A549 (cell line): ENCODE data around the gene NCOA3. TPM values are rescaled to one million over a fixed set of nuclear protein-coding genes. Genes with fewer than 3 reads are reported as not detected.

ENCODE experiments used
- ATAC-seq, 2 experiments: fragments of 200-7000 bp in 1 of 2; fragments of >200 bp in 1 of 2; cut with Nextera tagmentation in 1 of 2; cut with Tn5 transposase in 1 of 2; 3 replicates each; pipeline versions ENCODE4 v1.8.0 to v1.9.1; 2018 to 2020; ENCODE audit warnings: mild to moderate bottlenecking in 1 of 2, moderate library complexity in 1 of 2
- CTCF ChIA-PET: fragments of 300-600 bp; sonication (Branson Sonifier 250); formaldehyde crosslinking; extraction: SDS; loops from one replicate; lab custom pipeline; 2021; ENCODE audit warnings: antibody characterized with exemption, inconsistent platforms; lab: Yijun Ruan, JAX
- POLR2A ChIA-PET: fragments of 350-600 bp; formaldehyde crosslinking; extraction: SDS; loops from one replicate; lab custom pipeline; 2021; ENCODE audit warnings: antibody characterized with exemption, inconsistent platforms; lab: Yijun Ruan, JAX
- DNase-seq, 2 experiments: peaks; one replicate each; pipeline versions ENCODE4 v3.0.0 to v3.0.0-alpha.2; 2011 to 2016; ENCODE audit warnings: low read depth in 1 of 2, low spot score in 1 of 2
- FAIRE-seq: peaks from 2 replicates; lab custom pipeline; 2011; peaks lifted over from hg19 to GRCh38; lab: Jason Lieb, UNC
- H3K27ac ChIP-seq, 2 experiments: fragments of >200 bp; sonication (Bioruptor Twin); formaldehyde crosslinking; 3 replicates each; pipeline ENCODE4 v1.5.1; 2016 to 2017
- H3K4me1 ChIP-seq: fragments of >200 bp; sonication (Bioruptor Twin); formaldehyde crosslinking; 3 replicates; pipeline ENCODE4 v1.6.1; 2016
- H3K4me2 ChIP-seq: fragments of >200 bp; sonication (Bioruptor Twin); formaldehyde crosslinking; 3 replicates; pipeline ENCODE4 v1.6.1; 2016
- H3K4me3 ChIP-seq: fragments of >200 bp; sonication (Bioruptor Twin); formaldehyde crosslinking; 3 replicates; pipeline ENCODE4 v1.5.1; 2016
- H3K9me3 ChIP-seq: fragments of >200 bp; sonication (Bioruptor Twin); formaldehyde crosslinking; 3 replicates; pipeline ENCODE4 v1.6.1; 2016
- CBX2 ChIP-seq: fragments of 200-600 bp; sonication (generic); IDR thresholded peaks from 2 replicates; pipeline ENCODE4 v1.6.1; 2016; ENCODE audit warnings: low read depth, mild to moderate bottlenecking, borderline replicate concordance
- CHD2 ChIP-seq: fragments of 150-350 bp; IDR thresholded peaks from 2 replicates; pipeline ENCODE4 v1.6.1; 2014; ENCODE audit warnings: low read length; ENCODE audit not compliant: partially characterized antibody
- CHD4 ChIP-seq: fragments of 200-600 bp; sonication (generic); IDR thresholded peaks from 2 replicates; pipeline ENCODE4 v1.6.1; 2016; ENCODE audit warnings: antibody characterized with exemption, mild to moderate bottlenecking, borderline replicate concordance
- EP300 ChIP-seq, 2 experiments: fragments of >200 bp; sonication (Bioruptor Twin); formaldehyde crosslinking; IDR thresholded peaks; 2 replicates in 1 of 2; 3 replicates in 1 of 2; pipeline ENCODE4 v1.6.1; 2016 to 2017
- KDM1A ChIP-seq: fragments of 200-600 bp; sonication (generic); IDR thresholded peaks from 2 replicates; pipeline ENCODE4 v1.6.1; 2016; ENCODE audit warnings: low read depth, mild to moderate bottlenecking
- MAFK ChIP-seq: fragments of 450-650 bp; IDR thresholded peaks from 2 replicates; pipeline ENCODE4 v1.6.1; 2014; ENCODE audit not compliant: partially characterized antibody
- NFE2L2 ChIP-seq: fragments of 150-350 bp; conservative IDR thresholded peaks from 2 replicates; pipeline ENCODE4 v1.6.1; 2014; ENCODE audit warnings: low read length
- NR3C1 ChIP-seq: fragments of >200 bp; sonication (Bioruptor Twin); formaldehyde crosslinking; IDR thresholded peaks from 3 replicates; pipeline ENCODE4 v1.6.1; 2017
- RNF2 ChIP-seq: fragments of 200-600 bp; sonication (generic); IDR thresholded peaks from 2 replicates; pipeline ENCODE4 v1.6.1; 2016; ENCODE audit warnings: low read depth, mild to moderate bottlenecking, antibody characterized with exemption, moderate library complexity, borderline replicate concordance
- TP53 ChIP-seq: fragments of 250-450 bp; sonication (Bioruptor Pico); IDR thresholded peaks from 2 replicates; pipeline ENCODE4 v1.5.0; 2021; ENCODE audit warnings: mild to moderate bottlenecking, moderate library complexity
- ZSCAN20 ChIP-seq: fragments of 250-450 bp; sonication (Bioruptor Pico); IDR thresholded peaks from 2 replicates; pipeline ENCODE4 v1.8.0; 2022; ENCODE audit warnings: mild to moderate bottlenecking, moderate library complexity
- WGBS: methylation state at CpG from one replicate; pipeline ENCODE4 v1.1.6; 2017; ENCODE audit errors: missing lambda C conversion rate; 5-methylcytosine and 5-hydroxymethylcytosine counted together
- polyA plus RNA-seq, 4 experiments: library from polyadenylated mRNA; depleted of rRNA in 3 of 4; stranded (reverse); fragments of >200 nt; fragmentation: RNase III in 1 of 4; extraction: RNeasy Plus Mini Kit Qiagen cat#74134 plus additional on column Dnase treatment in 1 of 4; gene quantifications; 2 replicates in 3 of 4; 3 replicates in 1 of 4; pipeline ENCODE4 v1.2.3, GENCODE V29; 2011 to 2017
- TF ChIP-seq, protein P1 (sequence below): fragments of 200-600 bp; sonication (generic); IDR thresholded peaks from 2 replicates; pipeline ENCODE4 v1.6.1; 2016; ENCODE audit warnings: antibody characterized with exemption, mild to moderate bottlenecking, moderate library complexity
- TF ChIP-seq, protein P2 (sequence below): fragments of 250-450 bp; sonication (Bioruptor Pico); IDR thresholded peaks from 2 replicates; pipeline ENCODE4 v1.5.0; 2020; ENCODE audit warnings: low read depth, mild to moderate bottlenecking, moderate library complexity
- TF ChIP-seq, protein P3 (sequence below): fragments of 450-650 bp; IDR thresholded peaks from 2 replicates; pipeline ENCODE4 v1.6.1; 2014; ENCODE audit warnings: antibody characterized with exemption
- TF ChIP-seq, protein P4 (sequence below): fragments of >200 bp; sonication (Bioruptor Twin); formaldehyde crosslinking; IDR thresholded peaks from 3 replicates; pipeline ENCODE4 v1.5.1; 2016

NCOA3 gene
- polyA plus RNA-seq, 2 of the 4 experiments (the other 2 are of a cell fraction), result 42.9 to 136 TPM

DNA sequence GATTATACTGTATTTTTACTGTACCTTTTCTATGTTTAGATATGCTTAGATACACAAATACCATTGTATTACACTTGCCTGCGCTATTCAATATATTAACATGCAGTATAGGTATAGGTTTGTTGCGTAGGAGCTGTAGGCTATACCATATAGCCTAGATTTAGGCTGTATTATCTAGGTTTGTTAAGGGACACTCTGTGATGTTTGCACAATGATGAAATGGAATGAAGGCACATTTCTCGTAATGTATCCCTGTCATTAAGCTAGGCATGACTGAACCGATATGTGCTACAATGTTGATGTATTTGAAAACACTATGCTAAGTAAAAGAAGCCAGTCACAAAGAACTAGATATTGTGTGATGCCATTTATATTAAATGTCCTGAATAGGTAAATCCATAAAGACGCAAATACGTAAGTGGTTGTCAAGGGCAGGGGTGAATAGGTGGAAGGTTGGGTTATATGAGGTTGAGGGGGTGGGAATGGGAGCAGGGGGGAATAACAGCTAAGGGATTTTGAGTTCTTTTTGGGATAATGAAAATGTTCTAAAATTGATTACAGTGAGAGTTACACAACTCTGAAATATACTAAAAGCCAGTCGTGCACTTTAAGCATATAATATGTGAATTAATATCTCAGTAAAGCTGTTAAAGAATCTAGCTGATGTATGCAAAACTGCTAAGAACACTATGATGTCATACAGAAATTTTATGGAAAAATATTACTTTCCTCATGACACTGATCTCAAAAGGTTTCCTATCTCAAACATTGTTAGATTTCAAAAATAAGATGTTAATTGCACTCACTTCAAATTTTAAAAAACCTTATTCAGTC lies 97.4 kb downstream of the NCOA3 start:
- Histone ChIP-seq H3K4me3 (no peak overlapping the region), H3K9me3 (no peaks in the 10 kb centered on the region), H3K27ac (no peak overlapping the region), H3K4me1 (peaks cover 42% of the 10 kb centered on the region), H3K4me2 (peak overlapping the region; percentile 39)
- ChIA-PET CTCF (interaction anchor here (1.1 to 1.9 kb wide), 5 partner anchors 10 to 327 kb away, joined by 3 to 6 read pairs (median 3); no protein-coding TSS in a partner anchor), POLR2A (interaction anchor here (0.8 kb wide), 1 partner anchor 98 kb away, joined by 3 read pairs; the partner anchor contains the start of gene NCOA3)
- DNase-seq (no peak), ATAC-seq (no peak), FAIRE-seq (no peak)
- WGBS, result 82% methylated on average over 7 of the region's 7 CpGs
- no peak for TF ChIP-seq RNF2
- TF ChIP-seq MAFK, result peak; percentile 44

DNA sequence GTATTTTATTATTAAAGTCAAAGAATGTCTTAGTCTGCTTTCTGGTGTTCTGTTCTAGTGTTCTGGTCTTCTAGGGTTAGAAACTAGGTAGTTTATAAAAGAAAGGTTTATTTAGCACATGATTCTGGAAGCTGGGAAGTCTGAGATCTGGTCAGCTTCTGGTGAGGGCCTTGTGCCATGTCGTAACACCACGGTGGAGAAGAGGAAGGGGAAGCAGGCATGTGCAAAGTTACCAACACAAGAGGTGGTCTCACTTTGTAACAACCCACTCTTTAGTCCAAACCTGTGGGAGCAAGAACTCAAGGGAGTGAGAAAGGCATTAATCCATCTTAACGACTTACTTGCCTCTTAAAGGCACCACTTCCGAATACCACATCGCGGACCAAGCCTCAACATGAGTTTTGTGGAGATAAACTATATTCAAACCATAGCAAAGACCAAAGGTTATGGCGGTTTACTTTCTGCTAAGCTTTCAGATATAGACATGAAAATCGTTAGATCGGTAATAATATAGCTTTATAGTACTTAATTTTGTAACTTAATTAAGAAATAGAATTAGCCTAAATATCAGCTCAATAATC lies 99.4 kb downstream of the NCOA3 start:
- Histone ChIP-seq H3K4me3 (no peak overlapping the region), H3K4me2 (no peak overlapping the region), H3K9me3 (no peaks in the 10 kb centered on the region), H3K27ac (no peak overlapping the region), H3K4me1 (peaks cover 46% of the 10 kb centered on the region)
- TF ChIP-seq EP300 (IDR thresholded peaks at IDR 0.05), result no peak
- no peak for TF ChIP-seq NFE2L2
- TF ChIP-seq ZSCAN20, result no peak
- TF ChIP-seq CHD2, result no peak
- TF ChIP-seq, protein P1, sequence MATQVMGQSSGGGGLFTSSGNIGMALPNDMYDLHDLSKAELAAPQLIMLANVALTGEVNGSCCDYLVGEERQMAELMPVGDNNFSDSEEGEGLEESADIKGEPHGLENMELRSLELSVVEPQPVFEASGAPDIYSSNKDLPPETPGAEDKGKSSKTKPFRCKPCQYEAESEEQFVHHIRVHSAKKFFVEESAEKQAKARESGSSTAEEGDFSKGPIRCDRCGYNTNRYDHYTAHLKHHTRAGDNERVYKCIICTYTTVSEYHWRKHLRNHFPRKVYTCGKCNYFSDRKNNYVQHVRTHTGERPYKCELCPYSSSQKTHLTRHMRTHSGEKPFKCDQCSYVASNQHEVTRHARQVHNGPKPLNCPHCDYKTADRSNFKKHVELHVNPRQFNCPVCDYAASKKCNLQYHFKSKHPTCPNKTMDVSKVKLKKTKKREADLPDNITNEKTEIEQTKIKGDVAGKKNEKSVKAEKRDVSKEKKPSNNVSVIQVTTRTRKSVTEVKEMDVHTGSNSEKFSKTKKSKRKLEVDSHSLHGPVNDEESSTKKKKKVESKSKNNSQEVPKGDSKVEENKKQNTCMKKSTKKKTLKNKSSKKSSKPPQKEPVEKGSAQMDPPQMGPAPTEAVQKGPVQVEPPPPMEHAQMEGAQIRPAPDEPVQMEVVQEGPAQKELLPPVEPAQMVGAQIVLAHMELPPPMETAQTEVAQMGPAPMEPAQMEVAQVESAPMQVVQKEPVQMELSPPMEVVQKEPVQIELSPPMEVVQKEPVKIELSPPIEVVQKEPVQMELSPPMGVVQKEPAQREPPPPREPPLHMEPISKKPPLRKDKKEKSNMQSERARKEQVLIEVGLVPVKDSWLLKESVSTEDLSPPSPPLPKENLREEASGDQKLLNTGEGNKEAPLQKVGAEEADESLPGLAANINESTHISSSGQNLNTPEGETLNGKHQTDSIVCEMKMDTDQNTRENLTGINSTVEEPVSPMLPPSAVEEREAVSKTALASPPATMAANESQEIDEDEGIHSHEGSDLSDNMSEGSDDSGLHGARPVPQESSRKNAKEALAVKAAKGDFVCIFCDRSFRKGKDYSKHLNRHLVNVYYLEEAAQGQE, result no peak
- no peak for TF ChIP-seq NR3C1
- TF ChIP-seq, protein P2, sequence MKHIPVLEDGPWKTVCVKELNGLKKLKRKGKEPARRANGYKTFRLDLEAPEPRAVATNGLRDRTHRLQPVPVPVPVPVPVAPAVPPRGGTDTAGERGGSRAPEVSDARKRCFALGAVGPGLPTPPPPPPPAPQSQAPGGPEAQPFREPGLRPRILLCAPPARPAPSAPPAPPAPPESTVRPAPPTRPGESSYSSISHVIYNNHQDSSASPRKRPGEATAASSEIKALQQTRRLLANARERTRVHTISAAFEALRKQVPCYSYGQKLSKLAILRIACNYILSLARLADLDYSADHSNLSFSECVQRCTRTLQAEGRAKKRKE, result no peak
- TF ChIP-seq, protein P3, sequence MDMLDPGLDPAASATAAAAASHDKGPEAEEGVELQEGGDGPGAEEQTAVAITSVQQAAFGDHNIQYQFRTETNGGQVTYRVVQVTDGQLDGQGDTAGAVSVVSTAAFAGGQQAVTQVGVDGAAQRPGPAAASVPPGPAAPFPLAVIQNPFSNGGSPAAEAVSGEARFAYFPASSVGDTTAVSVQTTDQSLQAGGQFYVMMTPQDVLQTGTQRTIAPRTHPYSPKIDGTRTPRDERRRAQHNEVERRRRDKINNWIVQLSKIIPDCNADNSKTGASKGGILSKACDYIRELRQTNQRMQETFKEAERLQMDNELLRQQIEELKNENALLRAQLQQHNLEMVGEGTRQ, result no peak
- TF ChIP-seq, protein P4, sequence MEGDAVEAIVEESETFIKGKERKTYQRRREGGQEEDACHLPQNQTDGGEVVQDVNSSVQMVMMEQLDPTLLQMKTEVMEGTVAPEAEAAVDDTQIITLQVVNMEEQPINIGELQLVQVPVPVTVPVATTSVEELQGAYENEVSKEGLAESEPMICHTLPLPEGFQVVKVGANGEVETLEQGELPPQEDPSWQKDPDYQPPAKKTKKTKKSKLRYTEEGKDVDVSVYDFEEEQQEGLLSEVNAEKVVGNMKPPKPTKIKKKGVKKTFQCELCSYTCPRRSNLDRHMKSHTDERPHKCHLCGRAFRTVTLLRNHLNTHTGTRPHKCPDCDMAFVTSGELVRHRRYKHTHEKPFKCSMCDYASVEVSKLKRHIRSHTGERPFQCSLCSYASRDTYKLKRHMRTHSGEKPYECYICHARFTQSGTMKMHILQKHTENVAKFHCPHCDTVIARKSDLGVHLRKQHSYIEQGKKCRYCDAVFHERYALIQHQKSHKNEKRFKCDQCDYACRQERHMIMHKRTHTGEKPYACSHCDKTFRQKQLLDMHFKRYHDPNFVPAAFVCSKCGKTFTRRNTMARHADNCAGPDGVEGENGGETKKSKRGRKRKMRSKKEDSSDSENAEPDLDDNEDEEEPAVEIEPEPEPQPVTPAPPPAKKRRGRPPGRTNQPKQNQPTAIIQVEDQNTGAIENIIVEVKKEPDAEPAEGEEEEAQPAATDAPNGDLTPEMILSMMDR, result no peak
- no peak for TF ChIP-seq TP53 (CRISPR knock-in tag)
- no peak for TF ChIP-seq CBX2
- TF ChIP-seq KDM1A, result no peak
- TF ChIP-seq CHD4, result no peak
- WGBS, result 93% methylated on average over 9 of the region's 9 CpGs
- CTCF ChIA-PET, result interaction anchor here (0.6 to 2.0 kb wide), 3 partner anchors 9 to 162 kb away, joined by 3 to 5 read pairs (median 3); no protein-coding TSS in a partner anchor
- DNase-seq (no peak), FAIRE-seq (no peak), ATAC-seq (no peak)
- POLR2A ChIA-PET, result interaction anchor here (0.5 kb wide), 1 partner anchor 1587 kb away, joined by 5 read pairs; no protein-coding TSS in a partner anchor
